GM21737 (cell line): ENCODE measurements around the gene RPF1.
"Not testable (repeated sequence)": the region's sequence is repeated elsewhere in the genome, so short reads cannot be mapped to it uniquely, and the experiment has no call there.

Source experiments
- ATAC-seq: cut with Tn5 transposase; IDR thresholded peaks from one replicate; pipeline ENCODE4 v1.9.1; 2021; ENCODE audit warnings: mild to moderate bottlenecking, moderate library complexity; ENCODE audit not compliant: unreplicated experiment

RPF1 gene

DNA sequence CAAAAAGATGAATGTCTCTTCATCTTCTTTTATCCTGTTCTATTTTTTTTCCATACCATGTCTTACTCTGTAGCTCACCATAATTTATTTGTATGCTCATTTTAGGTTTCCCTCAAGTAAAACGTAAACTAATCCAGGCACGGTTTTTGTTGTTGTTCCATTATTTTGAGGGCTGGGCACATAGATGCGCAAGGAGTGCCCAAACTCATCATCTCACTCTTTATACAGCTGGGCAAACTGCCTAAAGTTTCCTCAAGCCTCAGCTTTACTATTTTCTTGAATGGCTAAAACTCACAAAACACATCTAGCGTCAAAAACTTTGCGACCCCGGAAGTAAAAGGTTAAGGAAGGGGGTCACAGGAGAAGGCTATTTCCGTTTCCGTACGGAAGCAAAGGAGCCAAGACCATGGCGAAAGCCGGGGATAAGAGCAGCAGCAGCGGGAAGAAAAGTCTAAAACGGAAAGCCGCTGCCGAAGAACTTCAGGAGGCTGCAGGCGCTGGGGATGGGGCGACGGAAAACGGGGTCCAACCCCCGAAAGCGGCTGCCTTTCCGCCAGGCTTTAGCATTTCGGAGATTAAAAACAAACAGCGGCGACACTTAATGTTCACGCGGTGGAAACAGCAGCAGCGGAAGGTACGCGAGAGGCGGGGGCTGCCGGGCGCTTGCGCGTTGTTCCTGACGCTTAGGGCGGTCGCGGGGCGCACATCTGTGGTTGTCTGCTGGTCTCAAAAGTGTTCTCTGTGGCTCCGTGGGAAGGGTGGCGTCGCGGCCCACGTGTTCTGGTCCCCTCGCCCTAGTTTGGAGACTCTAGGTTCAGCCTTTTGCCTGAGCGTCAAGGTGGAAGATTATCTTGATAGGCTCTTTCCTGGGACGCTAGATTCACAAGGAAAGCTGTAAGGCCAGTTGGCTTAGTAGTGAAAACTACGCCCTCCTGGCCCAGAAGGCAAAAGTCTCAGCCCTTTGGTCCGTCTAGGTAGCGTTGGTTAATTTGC is at the start of gene RPF1:
Gene RPF1 (plus strand): TSS at position 391 of the 993 bp plus-strand sequence. CDS start 16 bp downstream, at position 407.
- peak; percentile 94 for ATAC-seq

DNA sequence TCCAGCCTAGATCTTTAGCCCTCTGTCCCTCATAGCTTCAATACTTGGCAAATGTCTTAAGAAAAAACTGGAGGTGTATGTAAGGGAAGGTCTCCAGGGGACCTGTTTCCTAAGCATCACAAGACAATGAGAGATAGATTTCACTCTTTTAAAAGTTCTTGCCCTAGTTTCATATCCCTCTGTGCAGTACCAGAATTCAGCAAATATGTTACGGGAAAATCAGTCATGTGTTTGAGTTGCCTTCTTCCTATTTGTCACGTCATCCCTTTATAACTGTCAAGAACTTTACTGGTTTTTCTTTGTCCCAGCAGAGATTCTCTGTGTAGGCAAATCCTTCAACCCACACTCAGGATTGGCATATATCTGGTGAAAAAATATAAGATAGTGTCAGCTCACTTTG is 48.5 kb upstream of the RPF1 start:
- no peak for ATAC-seq

DNA sequence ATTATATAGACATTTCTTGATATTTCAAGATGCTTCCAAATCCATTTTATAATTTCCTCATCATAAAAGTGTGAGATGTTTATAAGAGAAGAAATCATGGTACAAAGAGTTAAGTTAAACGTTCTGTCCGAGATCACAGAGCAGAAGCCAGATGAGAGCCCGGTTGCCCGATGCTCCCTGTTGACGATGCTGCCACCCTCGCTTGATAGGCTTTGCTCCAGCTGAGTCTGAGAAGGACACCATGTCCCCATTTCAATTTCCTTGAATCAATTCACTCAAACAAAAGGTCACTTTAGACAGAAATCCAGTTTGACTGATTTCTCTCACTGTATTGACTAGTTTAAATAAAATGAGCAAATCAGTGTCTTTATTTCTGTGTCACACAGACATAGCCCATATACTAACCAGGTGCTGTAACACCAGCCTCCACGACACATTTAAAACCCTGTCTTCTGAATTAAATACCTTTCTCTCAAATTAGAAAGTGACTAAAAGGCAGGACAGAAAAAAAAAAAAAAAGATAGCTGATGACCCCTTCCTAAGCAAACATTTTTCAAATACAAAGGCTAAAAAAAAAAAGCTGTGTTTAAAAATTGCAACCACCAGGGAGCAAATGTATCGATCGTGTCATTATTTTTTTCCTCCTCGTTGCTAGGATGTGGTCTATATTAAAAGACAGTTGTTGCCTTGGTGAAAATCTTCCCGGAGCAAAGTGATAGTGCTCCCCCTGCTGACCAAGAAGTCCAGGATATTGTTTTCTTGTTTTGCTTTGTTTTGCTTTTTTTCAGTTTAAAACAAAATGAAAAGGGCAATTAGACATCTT is 45.6 kb upstream of the RPF1 start:
- no peak for ATAC-seq

DNA sequence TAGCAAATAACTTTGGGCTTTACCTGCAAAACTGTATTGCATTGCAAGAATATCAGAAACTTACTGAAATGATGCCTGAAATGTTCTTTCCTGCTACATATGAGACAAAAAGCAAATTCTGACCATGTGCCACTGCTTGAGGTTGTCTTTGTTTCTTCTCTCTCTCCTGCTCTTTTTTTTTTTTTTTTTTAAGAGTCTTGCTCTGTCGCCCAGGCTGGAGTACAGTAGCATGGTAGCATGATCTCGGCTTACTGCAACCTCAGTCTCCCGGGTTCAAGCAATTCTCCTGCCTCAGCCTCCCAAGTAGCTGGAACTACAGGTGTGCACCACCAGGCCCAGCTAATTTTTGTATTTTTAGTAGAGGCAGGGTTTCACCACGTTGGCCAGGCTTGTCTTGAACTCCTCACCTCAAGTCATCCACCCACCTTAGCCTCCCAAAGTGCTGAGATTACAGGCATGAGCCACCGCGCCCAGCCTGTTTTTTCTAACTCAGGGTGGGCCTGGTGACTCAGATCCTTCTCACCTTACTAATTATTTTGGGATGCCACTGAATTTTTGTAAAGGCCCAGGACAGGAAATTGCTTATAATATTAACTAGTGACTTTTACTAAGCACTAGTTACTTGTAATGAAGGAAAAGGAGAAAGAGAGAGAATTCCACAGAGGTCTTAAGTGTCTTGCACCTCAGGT is 44.8 kb upstream of the RPF1 start:
- ATAC-seq: no peak

DNA sequence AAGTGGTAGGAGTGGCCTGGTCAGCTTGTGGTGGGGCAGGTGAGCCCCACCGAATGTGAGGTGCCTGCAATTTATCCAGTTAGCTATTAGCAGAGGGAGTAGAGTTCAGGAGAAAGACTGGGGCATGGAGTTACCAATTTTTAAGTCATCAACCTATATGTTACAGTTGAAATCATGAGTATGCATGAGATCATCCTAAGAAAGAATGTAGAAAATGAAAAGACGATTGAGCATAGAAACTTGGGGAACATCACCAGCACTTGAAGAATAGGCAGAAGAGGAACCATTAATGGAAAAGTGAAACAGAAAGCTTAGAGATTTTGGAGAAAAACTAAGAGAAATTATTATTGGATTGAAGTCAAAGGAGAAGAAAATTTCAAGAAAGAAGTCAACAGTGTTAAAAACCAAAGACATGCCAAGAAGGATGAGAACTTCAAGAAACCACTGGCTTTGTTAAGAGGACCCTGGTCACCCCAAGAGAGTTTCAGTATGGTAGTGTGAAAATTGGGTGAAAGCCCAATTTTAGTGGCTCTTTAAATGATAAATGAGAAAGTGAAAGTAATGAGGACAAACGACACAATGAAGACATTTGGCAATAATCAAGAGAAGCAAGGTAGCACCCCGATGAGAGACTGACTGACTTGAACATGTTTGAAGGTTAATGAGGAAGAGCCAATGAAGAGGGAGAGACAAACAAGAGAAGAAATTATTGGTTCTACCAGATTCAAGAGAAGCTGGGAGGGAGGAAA is 44.1 kb upstream of the RPF1 start:
- ATAC-seq: no peak

GRCh38 chr1:84436876-84437655 is 42.0 kb upstream of the RPF1 start:
- ATAC-seq: peak; percentile 44

DNA sequence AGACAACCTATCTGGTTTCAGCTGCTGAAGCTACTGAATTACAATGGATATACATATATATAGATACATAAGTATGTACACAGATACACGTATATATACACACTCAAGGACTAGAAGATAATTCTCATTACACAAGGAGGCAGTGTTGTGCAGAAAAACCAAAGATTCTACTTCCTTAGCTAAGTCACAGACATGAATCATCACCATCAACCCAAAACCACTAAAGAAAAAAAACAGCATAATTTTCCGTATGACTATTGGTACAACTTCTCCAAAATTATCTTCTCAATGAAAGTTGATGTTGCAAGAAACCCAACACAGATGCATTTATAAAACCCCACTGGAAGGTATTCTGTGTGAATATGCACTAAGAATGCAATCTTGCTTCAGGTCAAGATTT is 36.8 kb upstream of the RPF1 start:
- ATAC-seq: peak; percentile 96

DNA sequence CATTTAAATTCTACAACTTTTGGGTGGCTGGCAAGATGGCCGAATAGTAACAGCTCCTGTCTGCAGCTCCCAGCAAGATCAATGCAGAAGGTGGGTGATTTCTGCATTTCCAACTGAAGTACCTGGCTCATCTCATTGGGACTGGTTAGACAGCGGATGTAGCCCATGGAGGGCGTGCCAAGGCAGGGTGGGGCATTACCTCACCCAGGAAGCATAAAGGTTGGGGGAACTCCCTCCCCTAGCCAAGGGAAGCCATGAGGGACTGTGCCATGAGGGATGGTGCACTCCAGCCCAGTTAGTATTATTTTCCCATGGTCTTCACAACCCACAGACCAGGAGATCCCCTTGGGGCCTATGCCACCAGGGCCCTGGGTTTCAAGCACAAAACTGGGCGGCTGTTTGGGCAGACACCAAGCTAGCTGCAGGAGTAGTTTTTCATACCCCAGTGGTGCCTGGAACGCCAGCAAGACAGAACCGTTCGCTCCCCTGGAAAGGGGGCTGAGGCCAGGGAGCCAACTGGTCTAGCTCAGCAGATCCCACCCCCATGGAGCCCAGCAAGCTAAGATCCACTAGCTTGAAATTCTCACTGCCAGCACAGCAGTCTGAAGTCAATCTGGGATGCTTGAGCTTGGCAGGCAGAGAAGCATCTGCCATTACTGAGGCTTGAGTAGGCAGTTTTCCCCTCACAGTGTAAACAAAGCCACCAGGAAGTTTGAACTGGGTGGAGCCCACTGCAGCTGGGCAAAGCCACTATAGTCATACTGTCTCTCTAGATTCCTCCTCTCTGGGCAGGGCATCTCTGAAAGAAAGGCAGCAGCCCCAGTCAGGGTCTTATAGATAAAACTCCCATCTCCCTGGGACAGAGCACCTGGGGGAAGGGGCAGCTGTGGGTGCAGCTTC is 36.1 kb upstream of the RPF1 start:
- ATAC-seq: not testable (repeated sequence)

GRCh38 chr1:84448704-84449103 is 30.4 kb upstream of the RPF1 start:
- not testable (repeated sequence) for ATAC-seq

DNA sequence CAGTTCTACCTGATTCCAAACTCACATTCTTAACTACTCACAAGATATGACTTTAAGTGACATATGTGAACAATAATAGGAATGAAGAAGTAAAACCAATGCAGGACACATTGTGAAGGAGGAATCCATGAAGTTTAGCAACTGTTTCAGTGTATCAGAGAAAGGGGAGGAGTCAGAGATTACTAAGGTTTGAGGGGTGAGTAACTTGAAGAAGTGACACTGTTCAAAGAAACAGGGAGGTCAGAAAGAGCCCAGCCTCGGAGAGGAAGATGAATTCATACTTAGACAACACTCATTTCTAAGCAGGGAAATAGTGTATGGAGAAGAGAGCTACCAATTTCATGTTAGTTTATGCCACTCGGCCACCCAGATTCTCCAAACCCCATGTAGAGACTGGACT is 28.2 kb upstream of the RPF1 start:
- ATAC-seq: no peak

- no peak for ATAC-seq
These were observed 26.6 kb upstream of the RPF1 start for GRCh38 chr1:84452436-84452835.

- ATAC-seq: no peak
These were observed 16.9 kb upstream of the RPF1 start for GRCh38 chr1:84462118-84462517.

GRCh38 chr1:84467298-84467697 is 11.8 kb upstream of the RPF1 start:
- ATAC-seq: no peak

GRCh38 chr1:84476225-84476624 is 2.8 kb upstream of the RPF1 start:
- no peak for ATAC-seq

GRCh38 chr1:84479998-84480397 is 932 bp downstream of the RPF1 start:
- ATAC-seq: no peak

GRCh38 chr1:84480650-84481049 is 1.6 kb downstream of the RPF1 start:
- ATAC-seq: no peak

DNA sequence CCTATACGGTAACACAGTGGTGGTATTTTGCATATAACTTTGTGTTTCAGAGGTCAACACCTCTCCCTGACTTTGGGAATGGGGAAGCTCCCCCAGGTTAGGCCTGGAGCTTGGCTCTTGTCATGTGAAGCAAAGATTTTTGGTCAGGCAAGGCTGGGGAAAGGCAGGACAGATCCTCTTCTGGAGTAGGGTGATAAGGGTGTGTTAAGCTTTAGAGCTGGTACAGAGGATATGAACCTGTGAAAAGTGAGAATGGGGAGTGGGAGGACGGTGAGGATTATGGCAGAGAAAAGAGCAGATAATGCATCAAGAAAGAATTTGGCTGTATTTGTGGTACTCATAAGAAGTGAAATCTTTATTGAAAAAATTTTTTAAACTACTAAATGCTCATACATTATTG is 2.3 kb downstream of the RPF1 start:
- no peak for ATAC-seq

GRCh38 chr1:84488107-84488506 is 9.0 kb downstream of the RPF1 start:
- no peak for ATAC-seq

DNA sequence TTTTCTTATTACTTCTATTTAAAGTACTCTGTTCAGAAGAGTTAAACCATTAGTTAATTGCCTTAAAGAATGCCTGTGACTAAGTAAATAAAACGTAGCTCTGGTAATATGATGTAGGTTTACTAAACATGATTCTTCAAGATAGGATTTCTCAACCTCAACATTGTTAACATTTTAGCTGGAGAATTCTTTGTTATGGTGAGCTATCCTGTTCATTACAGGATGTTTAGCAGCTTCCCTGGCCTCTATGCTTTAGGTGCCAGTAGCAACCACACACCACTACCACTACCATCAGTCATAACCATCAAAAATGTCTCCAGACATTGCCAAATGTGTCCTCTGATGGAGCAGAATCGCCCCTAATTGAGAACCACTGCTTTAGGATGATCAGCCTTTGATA is 10.7 kb downstream of the RPF1 start:
- no peak for ATAC-seq
